Stimulated activated CD8-positive, alpha-beta memory T cell treated with anti-CD3 and anti-CD28 coated beads, Interleukin-12 subunit alpha, Interleukin-12 subunit beta, amount 100 ng/mL, for 4 hours (primary cell): ENCODE results near the gene DPM1.

Experiments
- DNase-seq: peaks from one replicate; pipeline ENCODE4 v3.0.0-alpha.2; 2020; ENCODE audit warnings: low read depth

Gene DPM1

GRCh38 chr20:50895111-50895830 lies 63.1 kb downstream of the DPM1 start:
- no peak for DNase-seq

- no peak for DNase-seq
Observed at GRCh38 chr20:50893620-50894019, 64.7 kb downstream of the DPM1 start.

DNA sequence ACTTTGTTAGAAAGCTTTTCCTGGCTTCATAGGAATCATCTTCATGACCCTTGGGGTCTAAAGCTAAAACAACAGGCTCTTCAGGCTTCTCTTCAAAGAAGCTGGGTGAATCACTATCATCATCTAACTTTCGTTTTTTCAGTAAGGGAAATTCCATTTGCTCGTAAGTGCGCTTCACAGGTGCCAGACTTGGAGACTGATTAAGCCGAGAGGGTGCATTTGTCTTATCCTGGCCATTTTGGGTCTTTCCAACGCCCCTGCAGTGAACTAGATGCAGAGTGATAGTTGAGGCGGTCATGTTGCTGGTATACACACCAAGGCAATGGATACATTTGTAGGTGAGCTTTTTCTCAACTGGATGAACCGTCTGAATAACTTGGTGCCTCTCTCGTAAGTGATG lies 65.9 kb downstream of the DPM1 start:
- DNase-seq: no peak

DNA sequence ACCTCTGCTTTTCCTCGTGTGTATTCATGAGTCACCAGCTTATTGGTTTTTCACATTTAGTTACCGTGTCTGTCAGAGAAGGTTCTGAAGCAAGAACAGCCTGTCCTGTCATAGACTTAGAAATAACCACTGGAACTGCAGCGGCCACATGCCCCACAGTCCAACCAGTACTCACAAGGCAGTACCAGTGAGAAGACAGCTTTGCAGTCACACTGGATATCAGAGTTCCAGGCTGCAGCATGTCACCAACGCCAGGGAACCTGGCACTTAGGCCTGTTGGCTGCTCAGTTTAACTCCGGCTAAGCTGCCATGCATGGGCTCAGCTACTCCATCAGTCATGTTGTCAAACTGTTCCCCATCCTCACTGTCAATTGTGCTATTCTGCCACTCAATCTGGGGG lies 67.2 kb downstream of the DPM1 start:
- no peak for DNase-seq

- DNase-seq: no peak
Observed at GRCh38 chr20:50887576-50887975, 70.8 kb downstream of the DPM1 start.

DNA sequence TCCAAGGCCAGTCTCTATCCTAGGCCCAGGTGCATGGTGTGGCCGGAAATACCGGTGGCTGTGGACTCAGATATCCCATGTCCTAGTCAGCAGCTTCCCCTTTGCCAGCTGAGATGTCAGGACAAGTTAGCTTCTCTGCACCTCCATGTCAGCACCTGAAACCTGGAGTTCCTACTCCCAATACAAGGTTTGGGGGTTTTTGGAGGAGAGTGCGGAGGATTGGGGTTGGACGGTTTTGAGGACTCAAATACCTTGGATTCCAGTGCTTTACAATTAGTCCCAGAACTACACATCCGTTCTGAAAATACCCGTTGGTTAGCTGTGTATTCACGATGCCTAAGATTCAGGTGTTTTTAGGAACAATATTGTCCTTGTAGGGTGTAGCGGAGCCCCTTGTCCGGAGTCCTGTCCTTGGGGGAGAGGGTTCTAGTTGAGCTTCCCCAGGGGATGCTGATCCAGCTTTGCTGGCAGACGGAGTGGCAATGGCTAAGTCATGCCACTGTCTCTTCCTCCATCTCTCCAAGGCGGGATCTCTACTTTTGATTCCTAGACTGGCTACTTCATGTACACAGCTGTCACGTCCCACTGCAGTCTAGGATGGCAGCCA lies 72.0 kb downstream of the DPM1 start:
- no peak for DNase-seq

DNA sequence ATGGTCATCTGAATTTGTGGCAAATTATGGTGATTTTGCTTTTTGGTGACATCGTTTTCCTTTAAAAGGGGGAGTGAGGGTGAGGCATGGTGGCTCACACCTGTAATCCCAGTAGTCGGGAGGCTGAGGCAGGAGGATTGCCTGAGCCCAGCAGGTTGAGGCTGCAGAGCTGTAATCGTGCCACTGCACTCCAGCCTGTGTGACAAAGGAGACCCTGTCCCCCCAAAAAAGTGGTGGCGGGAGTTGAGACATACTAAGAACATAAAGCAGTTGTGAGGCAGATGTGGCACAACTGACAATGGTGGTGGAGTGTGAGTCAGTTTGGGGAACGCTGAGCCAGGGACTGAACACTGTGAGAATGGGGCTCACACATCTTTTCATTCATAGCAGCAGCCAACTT lies 72.6 kb downstream of the DPM1 start:
- DNase-seq: no peak

GRCh38 chr20:50885068-50885467 lies 73.3 kb downstream of the DPM1 start:
- no peak for DNase-seq
